NT2/D1 (cell line): ENCODE measurements around the gene LENG1.

Experiments used
- YY1 ChIP-seq: IDR thresholded peaks from 2 replicates; pipeline ENCODE4 v1.6.1; 2011; ENCODE audit not compliant: insufficient read length, insufficient read depth
- ZNF274 ChIP-seq: IDR thresholded peaks from 2 replicates; pipeline ENCODE4 v1.6.1; 2011; ENCODE audit warnings: mild to moderate bottlenecking, low read depth, low read length

GRCh38 chr19:54207983-54208783 is 48.7 kb upstream of the LENG1 start:
- TF ChIP-seq ZNF274 (no peak), YY1 (no peak)
